ENCODE data around the gene SNCB.

Gene SNCB

GRCh38 chr5:176629317-176629852 is 949 bp downstream of the SNCB start:
- TF ChIP-seq EZH2 (optimal IDR thresholded peaks at IDR 0.05; ENCODE audit: low read depth, low read length) (no peak), EZH2phosphoT487 (IDR thresholded peaks at IDR 0.05; ENCODE audit: low read length) (no peak), CTCF (IDR thresholded peaks at IDR 0.05; ENCODE audit: low read length) (no peak)
- Histone ChIP-seq H2AFZ (ENCODE audit: low read length) (no peak overlapping the region), H3K9me3 (replicated peaks; ENCODE audit: insufficient read depth, low read length) (no peaks in the 10 kb centered on the region), H3K36me3 (replicated peaks; ENCODE audit: insufficient read depth, low read length) (no peaks in the 10 kb centered on the region), H3K27ac (ENCODE audit: low read length) (no peak overlapping the region), H3K9ac (ENCODE audit: low read length) (no peak overlapping the region), H3K4me3 (ENCODE audit: low read length) (no peak overlapping the region), H3F3A (ENCODE audit: insufficient read depth, low read length) (no peaks in the 10 kb centered on the region), H3K27me3 (replicated peaks; ENCODE audit: insufficient read depth, low read length) (peaks cover 88% of the 10 kb centered on the region), H3K4me2 (ENCODE audit: low read depth, low read length) (no peak overlapping the region; the same call in 1 of the 2 replicates), H3K79me2 (ENCODE audit: low read length) (no peaks in the 10 kb centered on the region), H3K4me1 (ENCODE audit: low read length) (no peaks in the 10 kb centered on the region), H3K9me2 (replicated peaks; ENCODE audit: insufficient read depth, low read length) (no peaks in the 10 kb centered on the region), H4K20me1 (ENCODE audit: insufficient read depth, low read length) (no peaks in the 10 kb centered on the region)
- no peak for DNase-seq

- Histone ChIP-seq H3K27ac (ENCODE audit: low read length) (no peak overlapping the region), H2AFZ (ENCODE audit: low read length) (no peak overlapping the region), H3K9me3 (replicated peaks; ENCODE audit: insufficient read depth, low read length) (no peaks in the 10 kb centered on the region), H3K36me3 (replicated peaks; ENCODE audit: insufficient read depth, low read length) (no peaks in the 10 kb centered on the region), H3K79me2 (ENCODE audit: low read length) (no peaks in the 10 kb centered on the region), H3K4me1 (ENCODE audit: low read length) (no peaks in the 10 kb centered on the region), H3F3A (ENCODE audit: insufficient read depth, low read length) (no peaks in the 10 kb centered on the region), H4K20me1 (ENCODE audit: insufficient read depth, low read length) (no peaks in the 10 kb centered on the region), H3K9ac (ENCODE audit: low read length) (no peak overlapping the region), H3K4me2 (ENCODE audit: low read depth, low read length) (no peak overlapping the region), H3K27me3 (replicated peaks; ENCODE audit: insufficient read depth, low read length) (peaks cover 87% of the 10 kb centered on the region), H3K9me2 (replicated peaks; ENCODE audit: insufficient read depth, low read length) (no peaks in the 10 kb centered on the region), H3K4me3 (ENCODE audit: low read length) (no peak overlapping the region)
- TF ChIP-seq CTCF (IDR thresholded peaks at IDR 0.05; ENCODE audit: low read length) (no peak), EZH2phosphoT487 (IDR thresholded peaks at IDR 0.05; ENCODE audit: low read length) (no peak), EZH2 (optimal IDR thresholded peaks at IDR 0.05; ENCODE audit: low read depth, low read length) (no peak)
- no peak for DNase-seq
Observed at GRCh38 chr5:176628406-176629228, 1.7 kb downstream of the SNCB start.

GRCh38 chr5:176627582-176627981 is 2.8 kb downstream of the SNCB start:
- DNase-seq: no peak
- no peak overlapping the region for H3K4me2 ChIP-seq (ENCODE audit: low read depth, low read length)

More at GRCh38 chr5:176627582-176627981, 2.8 kb downstream of the SNCB start:
- no peaks in the 10 kb centered on the region for H3K4me1 ChIP-seq (ENCODE audit: low read length)
- no peaks in the 10 kb centered on the region for H3K79me2 ChIP-seq (ENCODE audit: low read length)
- no peaks in the 10 kb centered on the region for H3F3A ChIP-seq (ENCODE audit: insufficient read depth, low read length)
- H3K4me3 ChIP-seq (ENCODE audit: low read length): no peak overlapping the region
- H3K36me3 ChIP-seq (replicated peaks; ENCODE audit: insufficient read depth, low read length): no peaks in the 10 kb centered on the region
- no peaks in the 10 kb centered on the region for H4K20me1 ChIP-seq (ENCODE audit: insufficient read depth, low read length)
- H3K27me3 ChIP-seq (replicated peaks; ENCODE audit: insufficient read depth, low read length): peaks cover 82% of the 10 kb centered on the region
- H3K9me3 ChIP-seq (replicated peaks; ENCODE audit: insufficient read depth, low read length): no peaks in the 10 kb centered on the region
- no peaks in the 10 kb centered on the region for H3K9me2 ChIP-seq (replicated peaks; ENCODE audit: insufficient read depth, low read length)
- TF ChIP-seq EZH2phosphoT487 (IDR thresholded peaks at IDR 0.05; ENCODE audit: low read length) (no peak), CTCF (IDR thresholded peaks at IDR 0.05; ENCODE audit: low read length) (no peak), EZH2 (optimal IDR thresholded peaks at IDR 0.05; ENCODE audit: low read depth, low read length) (no peak)
- no peak overlapping the region for H3K27ac ChIP-seq (ENCODE audit: low read length)
- H2AFZ ChIP-seq (ENCODE audit: low read length): no peak overlapping the region
- H3K9ac ChIP-seq (ENCODE audit: low read length): no peak overlapping the region

Data from MM.1S (cell line).